GM18508 (cell line): ENCODE results near the gene MOGAT2.
"Not testable (repeated sequence)": the region's sequence is repeated elsewhere in the genome, so short reads cannot be mapped to it uniquely, and the experiment has no call there.

ENCODE experiments used
- ATAC-seq: cut with Tn5 transposase; IDR thresholded peaks from one replicate; pipeline ENCODE4 v1.9.1; 2021; ENCODE audit warnings: moderate number of reproducible peaks; ENCODE audit not compliant: insufficient read depth, unreplicated experiment

MOGAT2 gene

GRCh38 chr11:75748729-75749273 is 31.2 kb downstream of the MOGAT2 start:
- ATAC-seq, result not testable (repeated sequence)

DNA sequence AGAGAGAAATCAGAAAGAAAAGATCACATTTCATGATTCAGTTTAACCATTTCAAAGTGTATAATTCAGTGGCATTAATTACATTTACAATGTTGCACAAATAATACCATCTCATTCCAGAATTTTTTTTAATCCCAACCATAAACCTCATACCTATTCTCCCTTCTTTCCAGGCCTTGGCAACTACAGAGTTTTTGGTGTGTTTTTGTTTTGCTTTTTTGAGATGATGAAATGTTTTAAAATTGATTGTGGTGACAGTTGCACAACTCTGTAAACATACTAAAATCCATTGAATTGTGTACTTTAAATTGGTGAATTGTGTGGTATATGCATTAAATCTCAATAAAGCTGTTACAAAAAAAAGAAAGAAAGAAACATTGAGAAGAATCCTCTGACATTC is 37.3 kb downstream of the MOGAT2 start:
- not testable (repeated sequence) for ATAC-seq

DNA sequence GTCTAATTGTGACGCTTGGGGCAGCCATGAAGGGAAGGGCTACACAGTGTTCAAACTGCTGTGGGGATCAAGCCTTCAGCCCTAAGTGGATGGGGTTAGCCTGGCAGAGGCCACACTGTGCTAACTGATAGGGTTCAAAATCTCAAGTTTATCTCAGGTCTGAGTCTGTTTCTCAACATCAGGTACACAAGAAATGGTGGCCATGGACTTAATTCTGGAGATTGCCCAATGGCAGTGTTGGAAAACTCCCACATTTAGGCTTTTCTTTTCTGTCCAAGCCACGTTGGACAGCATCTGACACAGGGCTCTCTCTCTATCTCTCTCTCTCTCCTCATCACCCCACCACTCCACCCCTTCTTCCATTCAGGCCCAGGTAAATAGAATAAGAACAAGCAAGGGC is 40.0 kb downstream of the MOGAT2 start:
- ATAC-seq, result no peak

GRCh38 chr11:75759832-75760231 is 42.2 kb downstream of the MOGAT2 start:
- ATAC-seq, result no peak

DNA sequence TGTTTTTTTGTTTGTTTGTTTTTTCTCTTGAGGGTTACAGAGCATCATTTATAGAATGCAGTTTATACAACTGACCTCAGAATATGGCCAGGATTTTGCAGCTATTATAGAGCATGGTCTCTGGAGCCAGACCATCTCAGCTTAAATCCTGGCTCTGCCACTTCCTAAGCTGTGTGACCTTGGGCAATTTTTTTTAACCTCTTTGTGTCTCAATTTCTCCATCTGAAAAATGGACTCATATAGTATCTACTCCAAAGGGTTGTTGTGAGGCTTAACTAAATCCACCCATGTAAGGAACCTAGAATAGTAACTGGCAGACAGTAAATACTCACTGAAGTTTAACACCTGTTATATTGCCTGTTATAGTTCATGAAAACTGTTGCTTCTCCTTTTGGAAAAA is 42.6 kb downstream of the MOGAT2 start:
- ATAC-seq, result no peak

GRCh38 chr11:75760710-75761493 is 43.3 kb downstream of the MOGAT2 start:
- ATAC-seq, result no peak

- no peak for ATAC-seq
Measured at GRCh38 chr11:75762158-75762557, 44.5 kb downstream of the MOGAT2 start.

DNA sequence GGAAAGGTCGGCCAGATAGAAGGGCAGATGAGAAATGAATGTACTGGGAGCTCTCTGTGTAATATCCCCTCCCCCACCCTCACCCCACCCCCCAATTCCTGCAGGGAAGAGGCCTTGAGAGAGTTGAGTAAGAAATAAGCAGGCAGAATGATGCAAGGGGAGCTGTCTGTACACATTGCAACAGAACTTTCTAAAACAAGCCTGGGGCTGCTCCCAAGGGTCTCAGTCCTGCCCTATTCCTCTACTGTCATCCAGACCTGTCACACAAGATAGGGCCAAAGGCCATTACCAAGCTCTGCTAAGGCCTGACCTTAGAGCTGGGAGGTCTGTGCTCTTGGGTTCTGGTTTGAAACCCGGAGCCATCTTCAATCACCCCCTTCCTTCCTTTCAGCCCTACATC is 45.2 kb downstream of the MOGAT2 start:
- no peak for ATAC-seq

DNA sequence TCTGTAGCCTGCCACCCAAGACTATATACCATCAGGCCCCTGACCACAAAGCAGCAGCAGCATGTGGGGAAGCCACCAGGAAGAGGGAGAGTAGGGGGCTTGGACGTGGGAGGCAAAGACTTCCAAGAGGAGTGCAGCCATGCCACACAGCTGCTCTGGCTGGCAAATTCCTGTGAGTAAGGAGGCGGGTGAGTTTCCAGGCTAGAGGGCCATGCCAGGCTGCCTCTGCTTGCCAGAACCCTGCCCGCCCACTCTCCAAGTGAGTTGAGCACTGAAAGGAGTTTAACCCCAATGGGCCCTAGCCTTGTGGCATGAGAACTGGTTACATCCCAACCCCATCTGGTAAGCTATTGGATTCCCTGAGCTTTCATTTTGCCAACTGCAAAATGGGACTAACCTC is 46.2 kb downstream of the MOGAT2 start:
- ATAC-seq, result no peak

DNA sequence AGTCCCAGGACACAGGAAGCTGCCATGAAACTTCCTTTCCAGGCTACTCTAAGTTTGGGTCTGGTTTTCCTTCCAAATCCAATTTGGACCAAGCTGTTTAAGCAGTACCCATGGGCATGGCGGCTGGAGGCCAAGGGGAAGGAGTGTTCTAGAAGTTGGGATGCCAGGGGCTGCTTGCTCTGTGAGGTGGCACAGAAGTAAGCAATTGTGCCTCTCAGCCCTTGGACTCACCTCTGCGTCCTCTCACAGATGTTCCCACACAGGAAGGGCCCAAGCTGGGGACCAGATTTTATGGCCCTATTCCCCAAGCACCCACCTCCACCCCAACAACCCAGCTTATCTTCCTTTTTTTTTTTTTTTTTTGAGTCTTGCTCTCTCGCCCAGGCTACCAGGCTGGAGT is 47.5 kb downstream of the MOGAT2 start:
- ATAC-seq, result no peak

- ATAC-seq, result no peak
Measured at GRCh38 chr11:75766443-75767227, 49.0 kb downstream of the MOGAT2 start.

- ATAC-seq, result no peak
Measured at GRCh38 chr11:75767228-75767572, 49.6 kb downstream of the MOGAT2 start.

DNA sequence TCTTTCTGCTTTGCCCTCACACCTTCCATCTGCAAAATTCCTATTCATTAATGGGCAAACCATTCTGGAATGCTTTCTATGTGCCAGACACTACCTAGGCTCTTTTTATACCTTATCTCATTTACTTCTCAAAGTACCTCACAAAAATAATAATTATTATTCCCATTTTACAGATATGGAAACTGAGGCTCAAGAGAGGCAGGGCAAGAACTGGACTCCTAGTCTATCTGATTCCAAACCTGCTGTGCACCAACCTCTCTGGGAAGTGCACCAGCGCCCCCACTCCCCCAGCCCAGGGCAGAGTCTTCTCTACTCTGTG is 50.1 kb downstream of the MOGAT2 start:
- no peak for ATAC-seq

- ATAC-seq, result no peak
Measured at GRCh38 chr11:75768112-75768908, 50.7 kb downstream of the MOGAT2 start, which contains the start of gene DGAT2. Gene DGAT2 (plus strand): TSS chr11:75768778. CDS start chr11:75768992, 214 bp downstream.

- no peak for ATAC-seq
Measured at GRCh38 chr11:75768909-75769771, 51.5 kb downstream of the MOGAT2 start.

- no peak for ATAC-seq
Measured at GRCh38 chr11:75770102-75770501, 52.5 kb downstream of the MOGAT2 start.

DNA sequence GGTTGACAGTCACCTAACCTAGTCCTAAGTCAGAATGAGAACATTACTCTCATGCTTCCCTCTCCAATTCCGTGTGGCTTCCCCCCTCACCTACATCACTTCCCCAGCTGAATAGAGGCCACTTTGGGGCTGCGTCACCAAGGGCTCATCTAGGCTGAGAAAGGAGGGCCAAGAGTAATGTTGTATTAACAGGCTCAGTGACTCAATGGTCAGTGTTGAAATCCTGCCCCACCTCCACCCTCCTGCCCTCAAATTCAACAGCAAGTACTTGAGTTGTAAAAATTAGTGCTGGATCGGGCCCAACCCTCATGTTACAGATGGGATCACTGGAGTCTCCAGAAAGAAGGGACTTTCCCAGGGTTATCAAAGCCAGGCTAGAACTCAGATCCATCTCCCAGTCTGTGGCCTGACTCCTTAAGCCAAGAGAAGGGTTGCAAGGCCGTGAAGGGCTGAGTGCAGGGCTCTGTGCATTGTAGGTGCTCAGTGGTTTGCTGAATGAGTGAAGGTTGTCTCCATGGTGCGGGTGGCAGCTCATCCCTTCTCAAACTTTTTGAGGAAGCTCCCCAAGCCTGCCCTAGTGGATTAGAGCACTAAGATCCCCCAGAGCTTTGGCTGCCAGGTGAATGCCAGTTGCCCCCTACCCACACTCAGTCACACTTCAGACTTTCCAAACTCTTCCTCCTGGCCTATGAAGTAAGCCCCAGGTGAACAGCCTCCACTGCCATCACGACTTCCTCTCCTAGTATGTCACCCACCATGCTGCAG is 54.2 kb downstream of the MOGAT2 start:
- ATAC-seq, result no peak

DNA sequence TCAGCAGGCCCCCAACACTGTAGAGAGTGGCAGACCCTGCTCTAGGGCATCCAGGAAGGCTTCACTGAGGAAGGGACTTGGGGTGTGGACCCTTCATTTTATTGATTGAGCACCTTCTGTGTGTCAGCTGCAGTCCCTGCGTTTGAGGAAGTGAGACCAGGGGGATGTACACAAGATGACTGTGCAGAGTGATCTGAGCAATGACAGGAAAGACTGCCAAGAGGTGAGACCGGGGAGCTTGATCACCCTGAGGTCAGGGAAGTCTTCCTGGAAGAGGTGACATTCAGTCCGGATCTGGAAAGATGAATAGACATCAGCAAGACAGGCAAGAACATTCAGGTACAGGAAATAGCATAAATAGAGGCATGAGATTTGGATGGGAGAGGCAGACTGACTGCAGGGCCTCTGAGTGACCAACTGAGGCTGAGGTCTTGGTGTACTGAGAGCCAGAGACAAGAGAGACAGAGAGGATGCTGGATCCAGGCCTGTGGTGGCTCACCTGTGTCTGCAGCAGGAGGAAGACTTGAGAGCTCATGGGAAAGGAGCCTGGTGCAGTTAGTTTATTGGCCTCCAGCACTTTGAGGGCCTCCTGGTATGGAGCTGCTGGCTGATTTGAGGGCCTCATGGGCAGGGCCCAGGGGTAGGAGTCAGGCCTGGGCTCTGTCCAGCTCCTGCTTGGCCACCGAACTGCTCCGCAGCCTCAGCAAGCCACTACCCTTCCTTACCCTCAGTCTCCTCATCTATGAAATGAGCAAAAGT is 56.1 kb downstream of the MOGAT2 start:
- ATAC-seq, result peak; percentile 69
